Measurements from ENCODE around the gene P2RX1. TPM values are rescaled to one million over a fixed set of nuclear protein-coding genes. Genes with fewer than 3 reads are reported as not detected.

The P2RX1 gene
- total RNA-seq (not detected), polyA plus RNA-seq (not detected)

DNA sequence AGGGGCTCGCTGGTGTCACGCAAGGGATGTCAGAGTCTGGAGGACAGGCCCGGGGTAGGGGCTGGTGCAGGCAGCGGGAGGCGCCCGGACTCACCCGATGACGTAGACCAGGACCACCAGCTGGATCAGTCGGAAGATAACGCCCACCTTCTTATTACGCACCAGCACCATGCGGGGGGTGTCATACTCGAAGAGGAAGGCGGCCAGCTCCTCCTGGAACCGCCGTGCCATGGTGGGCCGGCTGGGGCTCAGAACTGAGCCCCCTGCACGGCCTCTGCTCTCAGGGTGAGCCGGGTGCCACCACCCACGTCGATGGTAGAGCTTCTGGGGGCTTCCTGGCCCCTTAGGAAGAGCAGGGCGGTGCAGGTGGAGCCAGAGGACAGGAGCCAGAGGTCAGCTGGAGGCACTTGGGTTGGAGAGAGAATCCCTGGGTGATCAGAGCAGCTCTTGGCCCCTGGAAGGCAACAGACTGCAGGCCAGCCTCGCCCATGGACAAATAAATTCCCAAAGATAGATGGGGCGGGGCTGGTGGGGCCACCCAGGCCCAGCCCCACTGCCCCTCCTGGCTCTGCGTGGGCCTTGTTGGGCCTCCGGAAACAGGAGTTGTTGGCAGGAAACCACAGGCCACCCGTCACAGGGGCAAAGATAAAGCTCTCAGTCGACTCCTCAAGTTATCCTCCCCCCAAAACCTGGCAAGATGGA, at the start of gene P2RX1:
TSS of gene P2RX1 (minus strand) at position 471 of the 702 bp plus-strand sequence. CDS start at position 231, 240 bp downstream.
- Histone ChIP-seq H3K27me3 (ENCODE audit: insufficient read depth, low read length) (no peaks in the 10 kb centered on the region), H3K4me1 (ENCODE audit: insufficient read depth, low read length) (peaks cover 38% of the 10 kb centered on the region), H3K27ac (ENCODE audit: low read depth, low read length) (no peak within 1 kb of the TSS), H3K9me3 (ENCODE audit: control insufficient read depth in 1 of 2, low read length in 2 of 2) (no peaks in the 10 kb centered on the region), H3K36me3 (ENCODE audit: insufficient read depth, low read length) (no peaks in the 10 kb centered on the region), H3K4me3 (ENCODE audit: low read length in 2 of 2) (no peak within 1 kb of the TSS)
- Mint-ChIP-seq H3K27me3 (no peaks in the 10 kb centered on the region), H3K36me3 (no peaks in the 10 kb centered on the region), H3K27ac (peak within 1 kb of the TSS in 5 of 7 donors; percentile 32 to 86 (median 76)), H3K9me3 (no peaks in the 10 kb centered on the region), H3K4me3 (peak within 1 kb of the TSS in 5 of 8 donors; percentile 21 to 59 (median 41)), H3K4me1 (peaks cover 14 to 54% (median 35%) of the 10 kb centered on the region in 4 donors)
- peak; percentile 17 to 52 (median 26) for DNase-seq
- intact Hi-C loops (cut with micrococcal nuclease): loop anchor here (2.0 to 10.0 kb wide), 2 partner anchors 49 to 159 kb away; partner anchors contain the start of gene ATP2A3
- CTCF ChIA-PET (ENCODE audit: partially characterized antibody): interaction anchor here (0.7 to 6.4 kb wide), 7 partner anchors 8 to 178 kb away, joined by 3 to 138 read pairs (median 4); no protein-coding TSS in a partner anchor
- POLR2A ChIA-PET (ENCODE audit: partially characterized antibody): interaction anchor here (1.6 kb wide), 1 partner anchor 49 kb away, joined by 7 read pairs; no protein-coding TSS in a partner anchor

DNA sequence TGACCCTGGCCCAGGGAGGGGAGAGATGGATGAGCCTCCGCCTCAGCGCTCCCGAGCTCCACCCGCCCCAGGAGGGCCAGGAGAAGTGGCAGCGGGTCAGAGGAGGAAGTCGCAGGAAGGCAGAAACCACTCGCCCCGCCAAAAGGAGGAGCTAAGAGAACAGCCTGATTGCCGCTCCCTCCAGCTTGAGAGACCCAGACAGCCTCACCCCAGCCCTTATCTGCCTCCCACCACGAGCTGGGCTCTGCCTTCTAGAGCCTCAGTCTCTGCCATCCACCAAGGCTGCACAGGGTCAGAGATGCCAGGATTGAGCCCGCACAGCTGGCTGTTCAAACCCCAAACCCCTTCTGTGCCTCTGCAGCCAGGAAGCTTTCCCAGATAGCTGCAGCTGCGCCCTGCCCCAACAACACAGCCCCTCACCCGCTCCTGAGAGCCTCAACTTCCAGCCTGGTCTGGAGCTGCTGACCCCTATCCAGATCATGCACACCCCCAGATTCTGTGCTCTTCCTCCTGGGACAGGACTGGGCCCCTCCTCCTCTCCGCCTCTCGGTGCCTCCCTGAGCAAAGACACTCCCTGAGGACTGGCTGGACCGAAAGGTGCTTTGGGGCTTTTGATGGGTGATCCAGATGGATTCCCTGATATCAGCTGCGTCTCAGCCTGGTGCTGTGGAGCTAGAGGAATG, 49.0 kb upstream of the P2RX1 start:
- intact Hi-C loops (cut with micrococcal nuclease): loop anchor here (1.0 to 2.0 kb wide), 4 partner anchors 20 to 118 kb away; partner anchors contain the start of gene NCBP3
- peaks cover 26 to 43% (median 35%) of the 10 kb centered on the region in 4 donors for H3K4me1 Mint-ChIP-seq
- Histone ChIP-seq H3K27ac (ENCODE audit: low read depth, low read length) (peak overlapping the region; percentile 77), H3K27me3 (ENCODE audit: insufficient read depth, low read length) (no peaks in the 10 kb centered on the region), H3K36me3 (ENCODE audit: insufficient read depth, low read length) (peaks cover 5% of the 10 kb centered on the region), H3K9me3 (ENCODE audit: control insufficient read depth in 1 of 2, low read length in 2 of 2) (no peaks in the 10 kb centered on the region), H3K4me1 (ENCODE audit: insufficient read depth, low read length) (peaks cover 37% of the 10 kb centered on the region), H3K4me3 (ENCODE audit: low read length in 2 of 2) (peak overlapping the region; percentile 76 to 80)
- ChIA-PET CTCF (ENCODE audit: partially characterized antibody) (interaction anchor here (0.6 to 2.7 kb wide), 15 partner anchors 14 to 227 kb away, joined by 3 to 23 read pairs (median 4); no protein-coding TSS in a partner anchor), POLR2A (ENCODE audit: partially characterized antibody) (interaction anchor here (0.5 to 5.0 kb wide), 23 partner anchors 9 to 1150 kb away, joined by 3 to 46 read pairs (median 4); partner anchors contain the start of genes CAMKK1, CYB5D2, NCBP3 and P2RX1)
- H3K27ac Mint-ChIP-seq: peak overlapping the region; percentile 87 to 98 (median 96)
- no peaks in the 10 kb centered on the region for H3K27me3 Mint-ChIP-seq
- DNase-seq: peak; percentile 58 to 82 (median 65)
- peak overlapping the region; percentile 90 to 94 (median 93) for H3K4me3 Mint-ChIP-seq
- H3K9me3 Mint-ChIP-seq: no peaks in the 10 kb centered on the region
- peaks cover 6 to 18% of the 10 kb centered on the region in 2 donors for H3K36me3 Mint-ChIP-seq

DNA sequence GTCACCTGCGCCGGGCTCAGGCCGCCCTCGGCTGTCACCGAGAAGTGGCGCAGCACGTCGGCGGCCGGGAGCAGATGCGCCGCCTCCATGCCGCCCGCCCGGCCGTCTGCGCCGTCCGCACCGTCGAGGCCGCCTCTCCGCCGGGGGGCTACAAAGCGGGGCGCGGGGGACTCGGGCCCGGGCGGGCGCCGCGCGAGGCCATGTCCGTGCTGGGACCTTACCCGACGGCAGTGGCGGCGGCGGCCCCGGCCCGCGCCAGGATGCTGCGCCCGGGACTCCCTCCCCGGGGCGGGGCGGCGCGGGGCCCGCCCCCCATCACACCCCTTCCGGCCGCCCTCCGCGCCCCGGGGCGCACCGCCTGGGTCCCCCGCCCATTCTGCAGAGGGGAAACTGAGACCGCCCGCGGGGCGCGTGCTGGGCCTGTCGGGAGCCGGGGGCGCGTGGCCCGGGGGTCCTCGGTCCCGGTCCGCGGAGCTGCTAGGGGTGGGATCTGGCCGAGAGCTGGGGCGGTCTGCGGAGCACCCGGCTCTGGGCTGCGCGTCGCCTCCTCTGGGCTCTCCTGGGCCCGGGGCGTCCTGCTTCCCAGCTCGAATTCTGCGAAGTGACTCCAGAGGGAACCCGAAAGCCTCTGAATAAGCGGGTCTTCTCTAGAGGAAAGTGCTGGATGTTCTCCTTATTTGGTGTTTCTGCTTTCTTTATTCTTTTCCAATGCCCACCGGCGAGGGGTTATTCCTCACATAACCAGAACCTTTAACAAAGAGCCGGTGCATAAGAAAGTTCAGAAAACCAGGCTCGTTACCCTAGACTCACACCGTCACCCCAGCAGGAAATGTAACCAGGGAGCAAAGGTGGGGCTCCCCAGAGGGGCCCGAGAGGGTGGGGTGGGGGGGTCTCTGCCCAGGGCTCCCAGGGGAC, 48.2 kb upstream of the P2RX1 start, which contains the start of gene ATP2A3:
TSS of gene ATP2A3 (minus strand) at position 235 of the 915 bp plus-strand sequence. CDS start at position 89, 146 bp downstream.
- peaks cover 8 to 18% of the 10 kb centered on the region in 2 donors for H3K36me3 Mint-ChIP-seq
- H3K4me3 Mint-ChIP-seq: peak within 1 kb of the TSS; percentile 90 to 94 (median 93)

GRCh38 chr17:3963237-3964201, 47.3 kb upstream of the P2RX1 start:
- Mint-ChIP-seq H3K36me3 (peaks cover 8 to 23% of the 10 kb centered on the region in 2 donors), H3K9me3 (no peaks in the 10 kb centered on the region), H3K4me3 (peak overlapping the region; percentile 88 to 92 (median 90)), H3K27me3 (no peaks in the 10 kb centered on the region), H3K4me1 (peaks cover 32 to 56% (median 48%) of the 10 kb centered on the region in 4 donors), H3K27ac (peak overlapping the region; percentile 75 to 88 (median 87))
- Histone ChIP-seq H3K9me3 (ENCODE audit: control insufficient read depth in 1 of 2, low read length in 2 of 2) (no peaks in the 10 kb centered on the region), H3K4me1 (ENCODE audit: insufficient read depth, low read length) (peaks cover 51% of the 10 kb centered on the region), H3K4me3 (ENCODE audit: low read length in 2 of 2) (peak overlapping the region; percentile 80 to 97), H3K27ac (ENCODE audit: low read depth, low read length) (peak overlapping the region; percentile 62), H3K27me3 (ENCODE audit: insufficient read depth, low read length) (no peaks in the 10 kb centered on the region), H3K36me3 (ENCODE audit: insufficient read depth, low read length) (peaks cover 5% of the 10 kb centered on the region)
- ChIA-PET CTCF (ENCODE audit: partially characterized antibody) (interaction anchor here (0.9 to 2.4 kb wide), 2 partner anchors 15 to 50 kb away, joined by 4 to 13 read pairs; no protein-coding TSS in a partner anchor), POLR2A (ENCODE audit: partially characterized antibody) (interaction anchor here (0.9 to 5.0 kb wide), 11 partner anchors 9 to 180 kb away, joined by 3 to 46 read pairs (median 4); partner anchors contain the start of genes CYB5D2 and ZZEF1)
- intact Hi-C loops (cut with micrococcal nuclease): loop anchor here (1.0 to 2.0 kb wide), 4 partner anchors 19 to 117 kb away; partner anchors contain the start of genes CAMKK1 and NCBP3
- peak; percentile 70 to 86 (median 80) for DNase-seq

More for the DNA sequence above, 48.2 kb upstream of the P2RX1 start, which contains the start of gene ATP2A3:
- Mint-ChIP-seq H3K4me1 (peaks cover 28 to 50% (median 43%) of the 10 kb centered on the region in 4 donors), H3K27me3 (no peaks in the 10 kb centered on the region), H3K27ac (peak within 1 kb of the TSS; percentile 87 to 98 (median 96)), H3K9me3 (no peaks in the 10 kb centered on the region)
- no peaks in the 10 kb centered on the region for H3K9me3 ChIP-seq (ENCODE audit: control insufficient read depth in 1 of 2, low read length in 2 of 2)
- H3K36me3 ChIP-seq (ENCODE audit: insufficient read depth, low read length): peaks cover 5% of the 10 kb centered on the region
- H3K4me1 ChIP-seq (ENCODE audit: insufficient read depth, low read length): peaks cover 45% of the 10 kb centered on the region
- H3K4me3 ChIP-seq (ENCODE audit: low read length in 2 of 2): peak within 1 kb of the TSS; percentile 80 to 97
- intact Hi-C loops (cut with micrococcal nuclease): loop anchor here (1.0 to 2.0 kb wide), 5 partner anchors 20 to 118 kb away; partner anchors contain the start of genes CAMKK1 and NCBP3
- ChIA-PET POLR2A (ENCODE audit: partially characterized antibody) (interaction anchor here (0.5 to 5.0 kb wide), 24 partner anchors 8 to 1150 kb away, joined by 3 to 46 read pairs (median 4); partner anchors contain the start of genes CAMKK1, CYB5D2, NCBP3 and P2RX1), CTCF (ENCODE audit: partially characterized antibody) (interaction anchor here (0.6 to 2.7 kb wide), 14 partner anchors 15 to 118 kb away, joined by 3 to 23 read pairs (median 6); no protein-coding TSS in a partner anchor)
- peak; percentile 59 to 79 (median 62) for DNase-seq
- no peaks in the 10 kb centered on the region for H3K27me3 ChIP-seq (ENCODE audit: insufficient read depth, low read length)
- peak within 1 kb of the TSS; percentile 77 for H3K27ac ChIP-seq (ENCODE audit: low read depth, low read length)

DNA sequence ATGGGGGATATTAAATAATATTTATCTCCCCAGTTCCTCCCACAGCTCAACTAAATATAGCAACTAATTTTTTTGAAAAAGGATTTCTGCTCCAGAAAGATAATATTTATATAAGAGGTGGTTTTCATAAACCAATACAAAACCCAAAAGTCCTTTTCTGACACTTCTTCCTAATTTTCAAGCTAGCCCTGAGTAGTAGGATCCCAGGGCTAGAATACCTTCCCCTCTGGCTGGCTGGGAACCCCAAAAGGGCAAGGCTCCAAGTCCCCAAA, 46.6 kb upstream of the P2RX1 start:
- Histone ChIP-seq H3K36me3 (ENCODE audit: insufficient read depth, low read length) (peaks cover 11% of the 10 kb centered on the region), H3K27ac (ENCODE audit: low read depth, low read length) (peak overlapping the region; percentile 62), H3K9me3 (ENCODE audit: control insufficient read depth in 1 of 2, low read length in 2 of 2) (no peaks in the 10 kb centered on the region), H3K27me3 (ENCODE audit: insufficient read depth, low read length) (no peaks in the 10 kb centered on the region), H3K4me3 (ENCODE audit: low read length in 2 of 2) (peak overlapping the region; percentile 80 to 97), H3K4me1 (ENCODE audit: insufficient read depth, low read length) (peaks cover 56% of the 10 kb centered on the region)
- intact Hi-C loops (cut with micrococcal nuclease): no loop called here
- Mint-ChIP-seq H3K36me3 (peaks cover 8 to 27% of the 10 kb centered on the region in 2 donors), H3K9me3 (no peaks in the 10 kb centered on the region), H3K4me3 (peak overlapping the region; percentile 88 to 92 (median 90)), H3K27me3 (no peaks in the 10 kb centered on the region), H3K4me1 (peaks cover 34 to 61% (median 50%) of the 10 kb centered on the region in 4 donors), H3K27ac (peak overlapping the region; percentile 80 to 95 (median 87))
- DNase-seq: no peak
- ChIA-PET CTCF (ENCODE audit: partially characterized antibody) (interaction anchor here (0.8 to 2.4 kb wide), 4 partner anchors 14 to 112 kb away, joined by 3 to 13 read pairs (median 4); partner anchors contain the start of gene P2RX1), POLR2A (ENCODE audit: partially characterized antibody) (interaction anchor here (0.9 to 5.0 kb wide), 11 partner anchors 8 to 181 kb away, joined by 3 to 46 read pairs (median 4); partner anchors contain the start of genes CYB5D2 and ZZEF1)

Data from CD4-positive, alpha-beta memory T cell (primary cell).